GM12873 (cell line): ENCODE results near the gene HS6ST2.
A peak's percentile ranks its signal among the peaks of the same experiment; 100 is the strongest.

Experiments
- CTCF ChIP-seq: IDR thresholded peaks from 2 replicates; pipeline ENCODE4 v1.5.1; 2012; ENCODE audit warnings: low read depth, mild to moderate bottlenecking, moderate library complexity, low read length, control low read depth; ENCODE audit not compliant: insufficient read depth; ENCODE audit errors: missing control alignments

The HS6ST2 gene

DNA sequence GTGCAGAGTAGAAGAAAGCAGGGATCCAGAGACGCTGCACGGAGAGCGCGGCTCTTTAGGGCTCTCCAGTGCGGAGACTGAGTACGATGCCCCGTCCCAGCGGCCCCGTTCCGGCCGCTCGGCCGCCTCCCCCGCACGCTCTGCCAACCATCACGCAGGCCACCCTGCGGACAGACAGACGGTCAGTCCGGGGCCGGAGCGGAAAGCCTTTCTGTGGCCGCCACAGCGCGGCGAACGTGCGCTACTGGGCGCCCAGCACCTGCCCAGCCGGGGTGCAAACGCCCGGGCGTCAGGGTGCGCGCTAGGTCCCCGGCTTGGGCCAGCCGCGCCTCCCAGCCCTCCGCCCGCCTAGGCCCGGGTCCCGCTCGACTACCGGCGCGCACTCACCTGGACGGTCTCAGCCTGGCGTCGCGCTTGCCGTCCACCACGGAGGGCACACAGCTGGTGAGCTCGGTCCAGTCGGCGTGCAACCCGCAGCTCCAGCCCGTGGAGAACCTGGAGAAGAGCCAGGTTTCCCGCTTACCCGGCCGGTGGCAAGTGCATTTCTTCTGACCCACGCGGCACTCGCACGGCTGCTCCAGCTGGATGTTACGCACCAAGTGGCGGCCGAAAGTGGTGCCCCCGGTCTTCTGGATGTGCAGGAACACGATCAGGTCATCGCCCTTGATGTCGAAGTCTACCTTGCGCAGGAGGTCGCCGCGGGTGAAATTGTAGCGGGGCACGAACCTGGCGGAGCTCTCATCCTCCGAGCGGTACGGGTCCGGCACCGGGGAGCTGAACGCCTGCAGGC, 1.8 kb downstream of the HS6ST2 start:
- no peak for TF ChIP-seq CTCF

GRCh38 chrX:132955690-132956089, 2.7 kb downstream of the HS6ST2 start:
- TF ChIP-seq CTCF: no peak

DNA sequence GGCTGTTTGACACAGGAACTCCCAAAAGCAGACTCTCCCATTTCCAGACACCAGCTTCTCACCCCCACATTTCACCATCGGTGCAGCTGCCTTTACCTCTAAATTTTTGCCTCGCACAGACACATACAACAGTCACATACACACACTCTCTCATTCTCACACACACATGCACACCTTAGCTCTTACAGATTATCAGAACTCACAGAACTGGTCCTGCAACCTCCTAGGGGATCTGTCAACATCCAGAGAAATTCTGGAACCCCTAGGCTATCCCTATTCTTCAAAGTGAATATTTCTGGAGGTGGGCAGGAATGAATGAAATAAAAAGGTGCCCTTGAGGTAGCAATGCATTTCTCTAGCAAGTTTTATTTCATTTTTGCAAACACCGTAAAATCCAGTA, 4.1 kb downstream of the HS6ST2 start:
- no peak for TF ChIP-seq CTCF

- no peak for TF ChIP-seq CTCF
Observed at GRCh38 chrX:132953354-132953753, 5.1 kb downstream of the HS6ST2 start.

- TF ChIP-seq CTCF: peak; percentile 42
Observed at GRCh38 chrX:132948648-132949260, 9.7 kb downstream of the HS6ST2 start.

- peak; percentile 14 for TF ChIP-seq CTCF
Observed at GRCh38 chrX:132940727-132941327, 17.6 kb downstream of the HS6ST2 start.

- no peak for TF ChIP-seq CTCF
Observed at GRCh38 chrX:132933170-132933569, 25.3 kb downstream of the HS6ST2 start.
